Psoas muscle (tissue), 8 donors: ENCODE results near the gene PXK. TPM values are rescaled to one million over a fixed set of nuclear protein-coding genes. Genes with fewer than 3 reads are reported as not detected.

Experiments
- ATAC-seq, 4 donors: fragments of 200-7000 bp; cut with Tn5 transposase; one replicate each; pipeline ENCODE4 v1.9.1; 2020; ENCODE audit warnings: moderate library complexity in 3 of 4, mild to moderate bottlenecking in 2 of 4
- DNase-seq, 2 donors: peaks; one replicate each; pipeline ENCODE4 v3.0.0-alpha.2; 2020
- H3K27ac ChIP-seq: fragments of 200-600 bp; one replicate; pipeline ENCODE4 v1.8.0; 2022
- H3K27me3 ChIP-seq, 3 donors: fragments of 200-600 bp in 1 of 3; one replicate each; pipeline versions ENCODE4 v1.6.1 to v1.8.0; 2013 to 2022; ENCODE audit warnings: low read length in 2 of 3, mild to moderate bottlenecking in 2 of 3, moderate library complexity in 1 of 3; ENCODE audit not compliant: insufficient read depth in 3 of 3
- H3K36me3 ChIP-seq, 2 donors: fragments of 200-600 bp in 1 of 2; one replicate each; pipeline versions ENCODE4 v1.6.1 to v1.8.0; 2013 to 2022; ENCODE audit warnings: low read depth in 1 of 2, mild to moderate bottlenecking in 1 of 2, moderate library complexity in 1 of 2; ENCODE audit not compliant: insufficient read depth in 1 of 2
- H3K4me1 ChIP-seq: fragments of 200-600 bp; one replicate; pipeline ENCODE4 v1.8.0; 2022
- H3K4me3 ChIP-seq: fragments of 200-600 bp; one replicate; pipeline ENCODE4 v1.8.0; 2022; ENCODE audit warnings: mild to moderate bottlenecking
- H3K9me3 ChIP-seq: fragments of 200-600 bp; one replicate; pipeline ENCODE4 v1.8.0; 2022
- CTCF ChIP-seq: fragments of 200-600 bp; IDR thresholded peaks from one replicate; pipeline ENCODE4 v1.8.0; 2022; ENCODE audit warnings: antibody characterized with exemption
- WGBS, 3 donors: extraction: QIAGEN DNeasy Blood & Tissue Kit; methylation state at CpG; one replicate each; pipeline versions ENCODE4 v1.1.6 to v1.1.7; 2013; 5-methylcytosine and 5-hydroxymethylcytosine counted together
- intact Hi-C, 2 donors: fragments of 100-400 bp; cut with DNase I; formaldehyde crosslinking; loops; one replicate each; pipeline versions ENCODE4 v1.11.0 to v1.14.2; 2022
- polyA plus RNA-seq, 3 donors: library from polyadenylated mRNA; stranded (reverse); fragments of 200-250 nt; gene quantifications; one replicate each; pipeline ENCODE4 v1.2.3, GENCODE V29; 2013
- total RNA-seq, 4 donors: library from RNA; stranded (reverse); fragmentation: NEBNext Ultra II Directional in 2 of 4; extraction: Animal tissue kit (Norgen Biotek cat#: 25700) in 2 of 4; gene quantifications; one replicate each; pipeline versions ENCODE4 v1.2.1 to v1.2.4, GENCODE V29; 2021 to 2023
- donor health status: healthy with polysubstance abuse.
- donor health status: DM: no; HTN: no; CAD: no; lungs with moderate emphysema.
- donor health status: Bipolar disorder and iron deficiency.
- donor health status: healthy.
- donor health status: DM: yes; HTN: yes; CAD: no.
- donor health status: DM: no; HTN: no; CAD: no.
- donor health status: DM: no; HTN: no; CAD: no.
- donor health status: DM: yes; HTN: yes; CAD: no.

PXK gene
- total and polyA plus RNA-seq, 7 donors, result 3.4 to 17.5 (median 15.5) TPM

DNA sequence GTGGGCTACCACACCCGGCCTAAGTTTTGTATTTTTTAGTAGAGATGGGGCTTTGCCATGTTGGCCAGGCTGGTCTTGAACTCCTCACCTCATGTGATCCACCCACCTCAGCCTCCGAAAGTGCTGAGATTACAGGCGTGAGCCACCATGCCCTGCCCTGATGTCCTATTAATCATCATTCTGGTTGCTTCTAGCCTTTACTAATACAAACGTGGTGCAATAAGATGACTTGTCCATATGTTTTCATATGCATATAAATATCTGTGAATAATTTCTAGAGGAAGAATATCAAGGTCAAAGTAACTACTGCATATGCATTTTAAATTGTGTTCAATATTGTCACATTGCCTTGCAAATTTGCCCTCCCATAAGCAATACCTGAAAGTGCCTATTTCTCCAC is 126.5 kb downstream of the PXK start:
- WGBS, 3 donors, result 76 to 88% (median 85%) methylated on average over 4 of the region's 4 CpGs
- DNase-seq (no peak), ATAC-seq (no peak)
- H3K9me3 ChIP-seq, result peaks cover 12% of the 10 kb centered on the region
- TF ChIP-seq CTCF, result no peak
- intact Hi-C loops, result no loop called here
- H3K27ac ChIP-seq, result no peak overlapping the region
- H3K4me1 ChIP-seq, result peaks cover 13% of the 10 kb centered on the region
- H3K27me3 ChIP-seq, result no peaks in the 10 kb centered on the region
- H3K36me3 ChIP-seq, result no peaks in the 10 kb centered on the region
- no peak overlapping the region for H3K4me3 ChIP-seq

- peak in 1 of 4 donors; percentile 41 for ATAC-seq
- intact Hi-C loops, result loop anchor here (2.0 kb wide), 1 partner anchor 70 kb away; no protein-coding TSS in a partner anchor
- no peaks in the 10 kb centered on the region for H3K27me3 ChIP-seq
- H3K9me3 ChIP-seq, result no peaks in the 10 kb centered on the region
- H3K4me1 ChIP-seq, result peaks cover 13% of the 10 kb centered on the region
- DNase-seq, result no peak
- H3K36me3 ChIP-seq, result no peaks in the 10 kb centered on the region
- H3K4me3 ChIP-seq, result no peak overlapping the region
- 61 to 65% (median 61%) methylated on average over 4 of the region's 4 CpGs for WGBS, 3 donors
- H3K27ac ChIP-seq, result no peak overlapping the region
- TF ChIP-seq CTCF, result no peak
Observed at GRCh38 chr3:58462829-58463180, 130.1 kb downstream of the PXK start.

DNA sequence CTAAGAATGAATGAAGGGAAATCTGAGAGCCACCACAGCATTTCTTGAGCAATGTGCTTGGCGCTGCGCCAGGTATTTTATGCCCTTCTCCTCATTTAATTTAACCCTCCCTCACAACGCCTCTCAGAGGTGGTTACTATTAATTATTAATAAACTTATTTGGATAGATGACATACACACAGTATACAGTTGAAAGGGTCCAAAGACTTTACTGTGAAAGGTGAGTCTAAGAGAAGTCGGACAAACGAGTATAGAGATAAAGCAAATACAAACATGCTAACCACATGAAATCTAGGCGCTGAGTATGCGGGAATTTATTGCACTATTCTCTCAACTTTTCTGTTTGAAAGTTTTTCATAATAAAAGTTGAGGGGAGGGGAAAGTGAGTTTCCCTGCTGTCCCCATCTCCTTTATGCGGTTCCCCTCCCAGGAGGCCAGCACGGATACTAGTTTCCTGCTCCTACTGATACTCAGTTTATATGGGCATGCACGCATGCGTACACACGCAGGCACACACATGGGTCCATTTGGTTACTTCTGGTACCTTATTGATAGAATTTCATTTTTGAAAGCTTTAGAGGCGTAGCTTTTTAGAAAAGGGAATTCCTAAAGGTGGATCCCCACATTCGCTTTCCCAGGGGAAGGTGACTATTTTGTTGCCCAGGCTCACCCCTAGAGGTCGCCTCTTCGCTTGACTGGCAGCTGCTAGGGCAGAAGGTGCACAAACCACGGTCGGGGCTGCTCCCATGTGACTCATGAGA is 130.7 kb downstream of the PXK start:
- Histone ChIP-seq H3K27ac (no peak overlapping the region), H3K4me3 (peak overlapping the region; percentile 33), H3K9me3 (no peaks in the 10 kb centered on the region), H3K4me1 (peaks cover 13% of the 10 kb centered on the region), H3K36me3 (no peaks in the 10 kb centered on the region), H3K27me3 (no peaks in the 10 kb centered on the region)
- DNase-seq, result peak; percentile 75 to 84
- peak; percentile 93 to 98 (median 96) for ATAC-seq
- WGBS, 3 donors, result 24 to 27% (median 26%) methylated on average over 18 of the region's 18 CpGs
- intact Hi-C loops, result loop anchor here (2.0 kb wide), 1 partner anchor 69 kb away; no protein-coding TSS in a partner anchor
- TF ChIP-seq CTCF, result peak; percentile 79

- intact Hi-C loops, result loop anchor here (2.0 kb wide), 1 partner anchor 69 kb away; no protein-coding TSS in a partner anchor
- H3K27ac ChIP-seq, result no peak overlapping the region
- TF ChIP-seq CTCF, result no peak
- H3K9me3 ChIP-seq, result no peaks in the 10 kb centered on the region
- no peak for DNase-seq
- no peak overlapping the region for H3K4me3 ChIP-seq
- H3K36me3 ChIP-seq, result no peaks in the 10 kb centered on the region
- WGBS, 3 donors, result 43 to 47% (median 45%) methylated on average over 5 of the region's 5 CpGs
- no peaks in the 10 kb centered on the region for H3K27me3 ChIP-seq
- ATAC-seq, result no peak
- H3K4me1 ChIP-seq, result peaks cover 13% of the 10 kb centered on the region
Observed at GRCh38 chr3:58463942-58464271, 131.2 kb downstream of the PXK start.

DNA sequence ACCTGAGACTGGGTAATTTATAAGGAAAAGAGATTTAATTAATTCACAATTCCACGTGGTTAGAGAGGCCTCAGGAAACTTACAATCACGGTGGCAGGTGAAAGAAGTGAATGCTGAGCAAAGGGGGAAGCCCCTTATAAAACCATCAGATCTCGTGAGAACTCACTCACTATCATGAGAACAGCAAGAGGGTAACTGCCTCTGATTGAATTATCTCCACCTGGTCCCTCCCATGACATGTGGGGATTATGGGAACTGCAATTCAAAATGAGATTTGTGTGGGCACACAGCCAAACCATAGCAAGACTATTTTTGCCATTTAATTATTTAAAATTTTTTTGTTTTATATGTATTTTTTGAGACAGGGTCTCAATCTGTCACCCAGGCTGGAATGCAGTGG is 132.2 kb downstream of the PXK start:
- Histone ChIP-seq H3K27me3 (no peaks in the 10 kb centered on the region), H3K9me3 (no peaks in the 10 kb centered on the region), H3K4me1 (peaks cover 13% of the 10 kb centered on the region), H3K27ac (no peak overlapping the region), H3K36me3 (no peaks in the 10 kb centered on the region), H3K4me3 (no peak overlapping the region)
- ATAC-seq (no peak), DNase-seq (no peak)
- WGBS, 3 donors, result 69 to 87% (median 77%) methylated on average over 3 of the region's 3 CpGs
- no peak for TF ChIP-seq CTCF
- intact Hi-C loops, result no loop called here
